HL-60 (cell line): Measurements from ENCODE around the gene CEP162.
"Not testable (repeated sequence)": the region's sequence is repeated elsewhere in the genome, so short reads cannot be mapped to it uniquely, and the experiment has no call there.

Source experiments
- DNase-seq, 2 experiments: peaks; one replicate each; pipeline ENCODE4 v3.0.0-alpha.2; 2010 to 2020; ENCODE audit warnings: low read depth in 1 of 2, low spot score in 1 of 2
- H3K27ac ChIP-seq: fragments of 250-450 bp; sonication (Bioruptor Pico); replicated peaks from 2 replicates; pipeline ENCODE4 v1.5.1; 2020; ENCODE audit warnings: mild to moderate bottlenecking, moderate library complexity
- H3K27me3 ChIP-seq: fragments of 250-450 bp; sonication (Bioruptor Pico); 2 replicates; pipeline ENCODE4 v1.5.1; 2021; ENCODE audit warnings: mild to moderate bottlenecking, moderate library complexity; ENCODE audit not compliant: insufficient read depth, poor library complexity, severe bottlenecking
- H3K4me3 ChIP-seq: replicated peaks from 2 replicates; pipeline ENCODE4 v1.5.1; 2011; ENCODE audit warnings: mild to moderate bottlenecking, control low read depth, low read length; ENCODE audit not compliant: insufficient read depth
- GABPA ChIP-seq: IDR thresholded peaks from 2 replicates; pipeline ENCODE4 v1.6.1; 2012; ENCODE audit warnings: low read depth
- POLR2AphosphoS5 ChIP-seq: IDR thresholded peaks from 2 replicates; pipeline ENCODE4 v1.6.1; 2012; ENCODE audit warnings: low read depth
- SPI1 ChIP-seq: IDR thresholded peaks from 2 replicates; pipeline ENCODE4 v1.6.1; 2012; ENCODE audit warnings: low read depth, mild to moderate bottlenecking, borderline replicate concordance
- TF ChIP-seq, protein P1 (sequence below): IDR thresholded peaks from one replicate; pipeline ENCODE4 v1.5.1; 2011; ENCODE audit warnings: low read length, control low read depth, inconsistent platforms; ENCODE audit not compliant: insufficient read depth
- TF ChIP-seq, protein P2 (sequence below): IDR thresholded peaks from 2 replicates; pipeline ENCODE4 v1.6.1; 2012; ENCODE audit warnings: low read depth; ENCODE audit not compliant: insufficient replicate concordance

The CEP162 gene

DNA sequence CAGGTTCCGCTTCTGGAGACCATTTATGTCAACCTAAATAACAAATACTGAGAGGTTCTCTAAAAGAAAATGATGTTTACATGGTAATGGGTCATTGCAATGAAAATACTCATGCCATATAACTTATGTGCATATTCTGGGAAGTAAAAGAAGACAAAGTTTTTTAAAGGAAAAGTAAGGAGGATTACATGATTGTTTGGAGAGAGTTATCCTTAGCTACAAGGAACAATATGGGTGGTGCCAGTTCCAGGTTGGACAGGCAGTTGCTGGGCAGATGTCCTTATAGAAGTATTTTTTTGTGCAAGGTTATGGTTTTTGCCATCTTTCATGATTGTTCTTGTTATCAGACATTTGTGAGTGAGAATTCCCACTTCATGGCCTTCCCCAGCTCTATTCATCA is 141.4 kb downstream of the CEP162 start:
- Histone ChIP-seq H3K27me3 (no peaks in the 10 kb centered on the region), H3K27ac (no peak overlapping the region), H3K4me3 (no peak overlapping the region)
- TF ChIP-seq, protein P1, sequence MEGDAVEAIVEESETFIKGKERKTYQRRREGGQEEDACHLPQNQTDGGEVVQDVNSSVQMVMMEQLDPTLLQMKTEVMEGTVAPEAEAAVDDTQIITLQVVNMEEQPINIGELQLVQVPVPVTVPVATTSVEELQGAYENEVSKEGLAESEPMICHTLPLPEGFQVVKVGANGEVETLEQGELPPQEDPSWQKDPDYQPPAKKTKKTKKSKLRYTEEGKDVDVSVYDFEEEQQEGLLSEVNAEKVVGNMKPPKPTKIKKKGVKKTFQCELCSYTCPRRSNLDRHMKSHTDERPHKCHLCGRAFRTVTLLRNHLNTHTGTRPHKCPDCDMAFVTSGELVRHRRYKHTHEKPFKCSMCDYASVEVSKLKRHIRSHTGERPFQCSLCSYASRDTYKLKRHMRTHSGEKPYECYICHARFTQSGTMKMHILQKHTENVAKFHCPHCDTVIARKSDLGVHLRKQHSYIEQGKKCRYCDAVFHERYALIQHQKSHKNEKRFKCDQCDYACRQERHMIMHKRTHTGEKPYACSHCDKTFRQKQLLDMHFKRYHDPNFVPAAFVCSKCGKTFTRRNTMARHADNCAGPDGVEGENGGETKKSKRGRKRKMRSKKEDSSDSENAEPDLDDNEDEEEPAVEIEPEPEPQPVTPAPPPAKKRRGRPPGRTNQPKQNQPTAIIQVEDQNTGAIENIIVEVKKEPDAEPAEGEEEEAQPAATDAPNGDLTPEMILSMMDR: no peak
- no peak for TF ChIP-seq SPI1
- TF ChIP-seq POLR2AphosphoS5: no peak
- TF ChIP-seq, protein P2, sequence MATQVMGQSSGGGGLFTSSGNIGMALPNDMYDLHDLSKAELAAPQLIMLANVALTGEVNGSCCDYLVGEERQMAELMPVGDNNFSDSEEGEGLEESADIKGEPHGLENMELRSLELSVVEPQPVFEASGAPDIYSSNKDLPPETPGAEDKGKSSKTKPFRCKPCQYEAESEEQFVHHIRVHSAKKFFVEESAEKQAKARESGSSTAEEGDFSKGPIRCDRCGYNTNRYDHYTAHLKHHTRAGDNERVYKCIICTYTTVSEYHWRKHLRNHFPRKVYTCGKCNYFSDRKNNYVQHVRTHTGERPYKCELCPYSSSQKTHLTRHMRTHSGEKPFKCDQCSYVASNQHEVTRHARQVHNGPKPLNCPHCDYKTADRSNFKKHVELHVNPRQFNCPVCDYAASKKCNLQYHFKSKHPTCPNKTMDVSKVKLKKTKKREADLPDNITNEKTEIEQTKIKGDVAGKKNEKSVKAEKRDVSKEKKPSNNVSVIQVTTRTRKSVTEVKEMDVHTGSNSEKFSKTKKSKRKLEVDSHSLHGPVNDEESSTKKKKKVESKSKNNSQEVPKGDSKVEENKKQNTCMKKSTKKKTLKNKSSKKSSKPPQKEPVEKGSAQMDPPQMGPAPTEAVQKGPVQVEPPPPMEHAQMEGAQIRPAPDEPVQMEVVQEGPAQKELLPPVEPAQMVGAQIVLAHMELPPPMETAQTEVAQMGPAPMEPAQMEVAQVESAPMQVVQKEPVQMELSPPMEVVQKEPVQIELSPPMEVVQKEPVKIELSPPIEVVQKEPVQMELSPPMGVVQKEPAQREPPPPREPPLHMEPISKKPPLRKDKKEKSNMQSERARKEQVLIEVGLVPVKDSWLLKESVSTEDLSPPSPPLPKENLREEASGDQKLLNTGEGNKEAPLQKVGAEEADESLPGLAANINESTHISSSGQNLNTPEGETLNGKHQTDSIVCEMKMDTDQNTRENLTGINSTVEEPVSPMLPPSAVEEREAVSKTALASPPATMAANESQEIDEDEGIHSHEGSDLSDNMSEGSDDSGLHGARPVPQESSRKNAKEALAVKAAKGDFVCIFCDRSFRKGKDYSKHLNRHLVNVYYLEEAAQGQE: no peak
- TF ChIP-seq GABPA: no peak
- DNase-seq: no peak

DNA sequence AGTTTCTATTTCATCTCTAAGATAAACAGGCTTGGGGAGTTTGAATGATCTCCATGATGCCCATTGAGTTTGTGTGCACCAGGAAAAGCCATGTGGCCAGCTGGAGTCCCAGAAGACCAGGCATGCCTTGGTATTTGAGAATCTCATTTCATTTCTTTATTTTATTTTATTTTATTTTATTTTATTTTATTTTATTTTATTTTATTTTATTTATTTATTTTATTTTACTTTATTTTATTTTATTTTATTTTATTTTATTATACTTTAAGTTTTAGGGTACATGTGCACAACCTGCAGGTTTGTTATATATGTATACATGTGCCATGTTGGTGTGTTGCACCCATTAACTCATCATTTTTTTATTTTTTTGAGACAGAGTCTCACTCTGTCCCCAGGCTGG is 142.7 kb downstream of the CEP162 start:
- not testable (repeated sequence) for H3K27ac ChIP-seq, H3K27me3 ChIP-seq, DNase-seq, H3K4me3 ChIP-seq

DNA sequence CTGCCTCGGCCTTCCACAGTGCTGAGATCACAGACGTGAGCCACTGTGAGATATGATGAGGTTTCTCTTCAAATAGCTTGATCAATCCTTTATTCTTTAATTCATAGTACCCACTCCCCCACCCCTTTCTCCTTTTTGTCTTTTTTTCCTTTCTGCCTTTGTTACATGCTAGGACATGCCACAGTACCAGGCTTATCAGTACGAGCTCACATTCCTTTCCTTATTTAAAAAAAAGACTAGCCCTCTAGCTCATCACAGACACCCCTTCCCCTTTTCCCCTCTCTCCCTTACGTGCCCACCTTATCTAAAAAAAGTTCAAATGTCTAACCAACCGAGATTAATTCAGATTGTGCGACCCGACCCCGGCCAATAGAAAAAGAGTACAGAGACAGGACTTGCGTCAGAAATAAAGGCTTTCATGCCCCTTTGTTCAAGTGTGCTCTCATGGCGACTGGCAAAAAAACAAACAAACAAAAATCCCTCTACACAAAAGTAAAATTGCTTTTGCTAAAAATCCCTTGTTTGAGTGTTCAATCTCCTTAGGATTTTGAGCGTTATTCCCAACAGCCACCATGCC is 144.7 kb downstream of the CEP162 start:
- no peak overlapping the region for H3K4me3 ChIP-seq
- no peak for TF ChIP-seq GABPA
- no peak overlapping the region for H3K27ac ChIP-seq
- no peak for DNase-seq
- no peaks in the 10 kb centered on the region for H3K27me3 ChIP-seq

DNA sequence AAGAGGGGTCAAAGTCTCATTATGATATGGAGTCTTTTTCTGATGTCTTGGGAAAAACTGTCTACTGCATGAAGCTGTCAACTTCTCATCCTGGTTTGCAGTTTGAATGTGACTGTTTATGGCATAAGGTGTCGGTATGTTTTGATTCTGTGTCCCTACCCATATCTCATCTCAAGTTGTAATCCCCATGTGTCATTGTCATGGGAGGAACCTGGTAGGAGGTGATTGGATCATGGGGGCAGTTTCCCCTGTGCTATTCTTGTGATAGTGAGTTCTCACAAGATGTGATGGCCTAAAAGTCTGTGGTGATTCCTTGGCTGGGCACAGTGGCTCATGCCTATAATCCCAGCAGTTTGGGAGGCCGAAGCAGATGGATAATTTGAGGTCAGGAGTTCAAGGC is 146.2 kb downstream of the CEP162 start:
- DNase-seq: no peak
- TF ChIP-seq POLR2AphosphoS5 (no peak), SPI1 (no peak), GABPA (no peak)
- TF ChIP-seq, protein P2: no peak
- TF ChIP-seq, protein P1: no peak
- no peak overlapping the region for H3K4me3 ChIP-seq
- no peaks in the 10 kb centered on the region for H3K27me3 ChIP-seq
- no peak overlapping the region for H3K27ac ChIP-seq

DNA sequence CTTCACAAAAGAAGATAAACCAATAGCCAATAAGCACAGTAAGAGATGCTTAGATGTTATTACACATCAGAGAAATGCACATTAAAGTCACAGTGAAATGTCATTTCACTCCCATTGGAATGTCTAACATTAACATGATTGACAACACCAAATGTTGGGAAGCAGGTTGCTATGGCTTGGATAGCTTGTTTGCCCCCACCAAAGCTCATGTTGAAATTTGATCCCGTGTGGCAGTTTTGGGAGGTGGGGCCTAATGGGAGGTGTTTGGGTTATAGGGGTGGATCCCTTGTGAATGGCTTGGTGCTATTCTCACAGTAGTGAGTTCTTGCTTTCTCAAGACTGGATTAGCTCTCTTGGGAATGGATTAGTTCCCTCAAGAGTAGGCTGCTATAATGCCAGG is 149.1 kb downstream of the CEP162 start:
- Histone ChIP-seq H3K27ac (no peak overlapping the region), H3K4me3 (no peak overlapping the region), H3K27me3 (no peaks in the 10 kb centered on the region)
- DNase-seq: no peak
- TF ChIP-seq POLR2AphosphoS5 (no peak), GABPA (no peak), SPI1 (no peak)
- TF ChIP-seq, protein P1: no peak
- TF ChIP-seq, protein P2: no peak
